Heart left ventricle (tissue), 16 donors: Measurements from ENCODE around the gene SH3BP4. TPM values are rescaled to one million over a fixed set of nuclear protein-coding genes. Genes with fewer than 3 reads are reported as not detected.

Experiments
- ATAC-seq, 4 donors: fragments of 200-7000 bp; cut with Tn5 transposase; one replicate each; pipeline ENCODE4 v1.9.1; 2020 to 2022; ENCODE audit warnings: moderate library complexity in 4 of 4, mild to moderate bottlenecking in 3 of 4, moderate number of reproducible peaks in 1 of 4
- DNase-seq, 5 donors: peaks; one replicate each; pipeline ENCODE4 v3.0.0-alpha.2; 2020
- H3K27ac ChIP-seq, 12 donors: fragments of 200-600 bp; sonication (generic) in 4 of 12; one replicate each; pipeline versions ENCODE4 v1.5.0 to v1.8.0; 2016 to 2022; ENCODE audit warnings: mild to moderate bottlenecking in 2 of 12
- H3K27me3 ChIP-seq, 9 donors: fragments of 200-600 bp; sonication (generic) in 2 of 9; one replicate each; pipeline versions ENCODE4 v1.5.1 to v1.8.0; 2016 to 2022; ENCODE audit warnings: mild to moderate bottlenecking in 3 of 9
- H3K36me3 ChIP-seq, 9 donors: fragments of 200-600 bp; sonication (generic) in 2 of 9; one replicate each; pipeline versions ENCODE4 v1.5.0 to v1.8.0; 2018 to 2022; ENCODE audit warnings: mild to moderate bottlenecking in 2 of 9
- H3K4me1 ChIP-seq, 12 donors: fragments of 200-600 bp; sonication (generic) in 4 of 12; one replicate each; pipeline versions ENCODE4 v1.5.0 to v1.8.0; 2016 to 2022; ENCODE audit warnings: mild to moderate bottlenecking in 3 of 12
- H3K4me3 ChIP-seq, 12 donors: fragments of 200-600 bp; sonication (generic) in 4 of 12; one replicate each; pipeline versions ENCODE4 v1.5.0 to v1.8.0; 2017 to 2022; ENCODE audit warnings: mild to moderate bottlenecking in 9 of 12, moderate library complexity in 4 of 12
- H3K9me3 ChIP-seq, 12 donors: fragments of 200-600 bp; sonication (generic) in 4 of 12; one replicate each; pipeline versions ENCODE4 v1.5.0 to v1.8.0; 2016 to 2022; ENCODE audit warnings: mild to moderate bottlenecking in 1 of 12
- POLR2A ChIP-seq, 2 donors: fragments of 450-650 bp; IDR thresholded peaks; one replicate each; pipeline ENCODE4 v1.6.1; 2017; ENCODE audit warnings: antibody characterized with exemption in 2 of 2, mild to moderate bottlenecking in 2 of 2, moderate library complexity in 2 of 2
- WGBS, 4 donors: extraction: QIAGEN DNeasy Blood & Tissue Kit in 2 of 4; methylation state at CpG; one replicate each; pipeline versions ENCODE4 v1.1.5 to v1.1.7; 2013 to 2018; 5-methylcytosine and 5-hydroxymethylcytosine counted together
- intact Hi-C, 10 donors: fragments of 100-400 bp; cut with DNase I; formaldehyde crosslinking; loops; one replicate each; pipeline versions ENCODE4 v1.11.1 to v1.14.2; 2022
- polyA plus RNA-seq, 2 donors: library from polyadenylated mRNA; stranded (reverse); fragments of 200-250 nt; gene quantifications; one replicate each; pipeline ENCODE4 v1.2.3, GENCODE V29; 2013
- total RNA-seq, 9 donors: library from RNA; depleted of rRNA in 2 of 9; stranded (reverse); fragments of >200 nt in 2 of 9; fragmentation: NEBNext Ultra II Directional in 3 of 9; extraction: Animal tissue kit (Norgen Biotek cat#: 25700) in 3 of 9; gene quantifications; one replicate each; pipeline versions ENCODE4 v1.1.0 to v1.2.4, GENCODE V29; 2016 to 2023
- TF ChIP-seq, protein P1 (sequence below), 12 donors: fragments of 200-600 bp; sonication (generic) in 4 of 12; IDR thresholded peaks; one replicate each; pipeline versions ENCODE4 v1.5.0 to v1.8.0; 2018 to 2022; ENCODE audit warnings: antibody characterized with exemption in 12 of 12, mild to moderate bottlenecking in 5 of 12
- donor health status: ischemic (EF 13 %, LVEDD 7.1; RV severe dilation, severe dysfunction).
- donor health status: healthy with polysubstance abuse.
- donor health status: DM: no; HTN: yes; CAD: no.
- donor health status: DM: no; HTN: no; CAD: no.
- donor health status: ischemic (EF 25% LVEDD 6.9; RV normal size, moderate dysfunction).
- donor health status: ischemic (EF 25% LVEDD 5.7; RV mildly dilated, moderate dysfunction).
- donor health status: healthy.
- donor health status: DM: yes; HTN: yes; CAD: no.
- donor health status: ischemic (EF 35%, LVEDD 5.7; RV mildly dilated, moderate dysfunction).
- donor health status: nonischemic (EF 11% LVEDD 7.7; RV severe dilation, severe dysfunction).
- donor health status: DM: yes; HTN: yes; CAD: no.
- donor health status: PGD.
- donor health status: ischemic (EF 29% LVEDD 5.4; RV normal size, mild dysfunction).
- donor health status: nonischemic (EF 23%, LVEDD 6.1; RV moderate dilation, normal function).

The SH3BP4 gene
- total and polyA plus RNA-seq, 11 donors, result 5.4 to 33.5 (median 12.4) TPM

DNA sequence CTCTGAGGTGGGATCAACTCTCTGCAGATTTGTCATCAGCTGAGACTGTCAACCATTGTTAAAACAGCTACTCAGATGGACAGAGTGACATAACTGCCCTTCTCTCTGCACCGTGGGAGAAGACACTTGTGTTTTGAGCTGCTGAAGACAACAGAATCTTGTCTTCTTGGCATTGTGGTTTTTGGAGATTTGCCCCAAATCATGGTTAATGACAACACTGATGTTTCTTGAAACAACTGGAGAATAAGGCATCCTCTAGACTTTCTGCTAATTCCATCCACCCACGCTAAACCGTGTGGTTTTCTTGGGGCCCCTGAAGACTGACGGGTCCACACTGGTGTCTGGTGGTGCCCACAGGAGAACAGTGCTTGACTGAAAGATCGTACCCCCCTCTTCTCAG is 39.5 kb downstream of the SH3BP4 start:
- ATAC-seq (no peak), DNase-seq (peak in 1 of 5 donors; percentile 1)
- H3K4me3 ChIP-seq, result no peak overlapping the region
- H3K27ac ChIP-seq, result no peak overlapping the region
- no peaks in the 10 kb centered on the region for H3K9me3 ChIP-seq
- TF ChIP-seq, protein P1, sequence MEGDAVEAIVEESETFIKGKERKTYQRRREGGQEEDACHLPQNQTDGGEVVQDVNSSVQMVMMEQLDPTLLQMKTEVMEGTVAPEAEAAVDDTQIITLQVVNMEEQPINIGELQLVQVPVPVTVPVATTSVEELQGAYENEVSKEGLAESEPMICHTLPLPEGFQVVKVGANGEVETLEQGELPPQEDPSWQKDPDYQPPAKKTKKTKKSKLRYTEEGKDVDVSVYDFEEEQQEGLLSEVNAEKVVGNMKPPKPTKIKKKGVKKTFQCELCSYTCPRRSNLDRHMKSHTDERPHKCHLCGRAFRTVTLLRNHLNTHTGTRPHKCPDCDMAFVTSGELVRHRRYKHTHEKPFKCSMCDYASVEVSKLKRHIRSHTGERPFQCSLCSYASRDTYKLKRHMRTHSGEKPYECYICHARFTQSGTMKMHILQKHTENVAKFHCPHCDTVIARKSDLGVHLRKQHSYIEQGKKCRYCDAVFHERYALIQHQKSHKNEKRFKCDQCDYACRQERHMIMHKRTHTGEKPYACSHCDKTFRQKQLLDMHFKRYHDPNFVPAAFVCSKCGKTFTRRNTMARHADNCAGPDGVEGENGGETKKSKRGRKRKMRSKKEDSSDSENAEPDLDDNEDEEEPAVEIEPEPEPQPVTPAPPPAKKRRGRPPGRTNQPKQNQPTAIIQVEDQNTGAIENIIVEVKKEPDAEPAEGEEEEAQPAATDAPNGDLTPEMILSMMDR (IDR thresholded peaks at IDR 0.05), result no peak
- TF ChIP-seq POLR2A (IDR thresholded peaks at IDR 0.05), result no peak
- WGBS, 4 donors, result 84 to 91% (median 84%) methylated on average over 5 of the region's 5 CpGs
- peaks cover 0 to 11% (median 0%) of the 10 kb centered on the region in 9 donors for H3K36me3 ChIP-seq
- peaks cover 0 to 62% (median 20%) of the 10 kb centered on the region in 12 donors for H3K4me1 ChIP-seq
- no peaks in the 10 kb centered on the region for H3K27me3 ChIP-seq
- intact Hi-C loops, result loop anchor here in 1 of 10 donors (5.0 kb wide), 1 partner anchor 39 kb away; the partner anchor contains the start of gene SH3BP4

DNA sequence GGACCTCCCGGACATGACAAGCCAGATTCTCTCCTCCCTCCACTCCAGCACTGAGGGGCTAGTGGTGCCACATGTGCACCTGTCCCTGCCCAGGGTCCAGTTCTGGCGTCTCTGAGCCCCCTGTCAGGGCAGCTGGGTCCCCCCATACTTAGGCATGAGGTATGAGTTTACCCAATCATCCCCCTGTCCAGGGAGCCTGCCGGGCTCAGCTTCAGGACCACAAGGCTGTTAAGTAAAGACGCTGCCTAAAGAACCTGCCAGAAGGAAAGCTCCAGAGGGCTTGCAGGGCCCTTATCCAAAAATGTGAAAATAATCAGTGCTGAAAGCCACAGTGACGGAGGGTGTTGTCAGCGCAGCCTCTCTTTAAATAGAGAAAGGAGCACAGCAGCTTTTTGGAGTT is 40.0 kb downstream of the SH3BP4 start:
- ATAC-seq (peak in 1 of 4 donors; percentile 15), DNase-seq (peak in 1 of 5 donors; percentile 21)
- intact Hi-C loops, result loop anchor here in 1 of 10 donors (5.0 kb wide), 1 partner anchor 39 kb away; the partner anchor contains the start of gene SH3BP4
- WGBS, 4 donors, result 49 to 76% (median 57%) methylated on average over 6 of the region's 6 CpGs
- Histone ChIP-seq H3K4me1 (peaks cover 0 to 63% (median 20%) of the 10 kb centered on the region in 12 donors), H3K27ac (no peak overlapping the region), H3K36me3 (peaks cover 0 to 12% (median 0%) of the 10 kb centered on the region in 9 donors), H3K9me3 (no peaks in the 10 kb centered on the region), H3K27me3 (no peaks in the 10 kb centered on the region), H3K4me3 (no peak overlapping the region)
- TF ChIP-seq, protein P1 (IDR thresholded peaks at IDR 0.05), result no peak
- no peak for TF ChIP-seq POLR2A (IDR thresholded peaks at IDR 0.05)

DNA sequence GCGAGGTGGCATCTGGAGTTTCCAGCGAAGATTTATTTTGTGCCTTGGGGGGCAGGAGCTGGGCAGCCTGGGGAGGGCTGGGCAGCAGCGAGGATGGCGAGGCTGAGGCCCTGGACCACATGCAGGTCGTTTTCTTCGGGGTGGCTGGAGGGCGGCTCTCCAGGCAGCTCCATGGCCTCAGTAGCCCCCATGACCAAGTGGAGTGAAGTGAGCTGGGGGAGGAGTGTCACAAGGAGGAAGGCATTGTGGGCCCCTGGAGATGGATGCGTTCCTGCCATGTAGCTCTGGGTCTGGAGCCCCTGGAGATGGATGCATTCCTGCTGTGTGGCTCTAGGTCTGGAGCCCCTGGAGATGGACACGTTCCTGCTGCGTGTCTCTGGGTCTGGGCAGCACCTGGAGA is 40.4 kb downstream of the SH3BP4 start:
- intact Hi-C loops, result loop anchor here in 1 of 10 donors (5.0 kb wide), 1 partner anchor 40 kb away; the partner anchor contains the start of gene SH3BP4
- TF ChIP-seq POLR2A (IDR thresholded peaks at IDR 0.05), result no peak
- TF ChIP-seq, protein P1 (IDR thresholded peaks at IDR 0.05), result no peak
- no peak overlapping the region for H3K4me3 ChIP-seq
- peaks cover 0 to 12% (median 0%) of the 10 kb centered on the region in 9 donors for H3K36me3 ChIP-seq
- WGBS, 4 donors, result 67 to 84% (median 74%) methylated on average over 7 to 10 of the region's 10 CpGs
- ATAC-seq, result no peak
- H3K4me1 ChIP-seq, result peaks cover 0 to 64% (median 18%) of the 10 kb centered on the region in 12 donors
- no peaks in the 10 kb centered on the region for H3K9me3 ChIP-seq
- no peak overlapping the region for H3K27ac ChIP-seq
- H3K27me3 ChIP-seq, result no peaks in the 10 kb centered on the region
- no peak for DNase-seq

DNA sequence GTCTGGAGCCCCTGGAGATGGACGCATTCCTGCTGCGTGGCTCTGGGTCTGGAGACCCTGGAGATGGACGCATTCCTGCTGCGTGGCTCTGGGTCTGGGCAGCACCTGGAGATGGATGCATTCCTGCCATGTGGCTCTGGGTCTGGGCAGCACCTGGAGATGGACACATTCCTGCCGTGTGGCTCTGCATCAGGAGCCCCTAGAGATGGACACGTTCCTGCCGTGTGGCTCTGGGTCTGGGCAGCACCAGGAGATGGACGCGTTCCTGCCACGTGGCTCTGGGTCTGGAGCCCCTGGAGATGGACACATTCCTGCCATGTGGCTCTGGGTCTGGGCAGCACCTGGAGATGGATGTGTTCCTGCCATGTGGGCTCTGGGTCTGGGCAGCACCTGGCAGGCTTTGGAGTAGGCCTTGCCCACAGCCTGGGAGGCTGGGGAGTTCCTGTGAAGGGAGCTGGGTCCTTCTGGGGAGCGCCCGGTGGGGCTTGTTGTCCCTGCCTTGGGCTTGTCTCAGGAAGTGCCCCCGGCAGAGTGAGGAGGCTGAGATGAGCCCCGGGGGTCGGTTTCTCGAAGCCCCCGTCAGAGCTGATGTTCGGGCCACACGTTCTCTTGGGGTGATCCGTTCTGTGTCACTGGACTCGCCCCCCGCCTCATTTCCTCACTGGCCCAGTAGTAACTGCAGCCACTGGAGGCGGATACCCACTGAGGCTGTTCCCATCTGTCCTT is 41.0 kb downstream of the SH3BP4 start:
- no peak for ATAC-seq
- TF ChIP-seq, protein P1 (IDR thresholded peaks at IDR 0.05), result no peak
- no peak for TF ChIP-seq POLR2A (IDR thresholded peaks at IDR 0.05)
- H3K4me3 ChIP-seq, result no peak overlapping the region
- H3K4me1 ChIP-seq, result peaks cover 0 to 64% (median 18%) of the 10 kb centered on the region in 12 donors
- H3K27ac ChIP-seq, result no peak overlapping the region
- 88 to 95% (median 90%) methylated on average over 10 to 23 of the region's 23 CpGs for WGBS, 4 donors
- no peak for DNase-seq
- no peaks in the 10 kb centered on the region for H3K9me3 ChIP-seq
- intact Hi-C loops, result loop anchor here in 1 of 10 donors (5.0 kb wide), 1 partner anchor 40 kb away; the partner anchor contains the start of gene SH3BP4
- peaks cover 0 to 16% (median 0%) of the 10 kb centered on the region in 9 donors for H3K36me3 ChIP-seq
- no peaks in the 10 kb centered on the region for H3K27me3 ChIP-seq
